Nephron progenitor cell (in vitro differentiated cells): ENCODE data around the gene NFKBIL1.
"Not testable (repeated sequence)": the region's sequence is repeated elsewhere in the genome, so short reads cannot be mapped to it uniquely, and the experiment has no call there.

Experiments
- DNase-seq: peaks from one replicate; pipeline ENCODE4 v3.0.0; 2021
- H3K27ac Mint-ChIP-seq: 2 replicates; pipeline ENCODE4 v1.8.0; 2021; ENCODE audit warnings: mild to moderate bottlenecking, moderate library complexity, mixed read lengths
- H3K27me3 Mint-ChIP-seq: 2 replicates; pipeline ENCODE4 v1.8.0; 2021; ENCODE audit warnings: mild to moderate bottlenecking, low read depth, mixed read lengths; ENCODE audit not compliant: poor library complexity
- H3K36me3 Mint-ChIP-seq: 2 replicates; pipeline ENCODE4 v1.8.0; 2021; ENCODE audit warnings: low read depth, mixed read lengths
- H3K4me1 Mint-ChIP-seq: 2 replicates; pipeline ENCODE4 v1.8.0; 2021; ENCODE audit warnings: mixed read lengths
- H3K4me3 Mint-ChIP-seq: 2 replicates; pipeline ENCODE4 v1.8.0; 2021; ENCODE audit warnings: mild to moderate bottlenecking, moderate library complexity, mixed read lengths
- H3K9me3 Mint-ChIP-seq: 2 replicates; pipeline ENCODE4 v1.8.0; 2021; ENCODE audit warnings: mild to moderate bottlenecking, moderate library complexity, mixed read lengths
- CTCF ChIP-seq: fragments of 200-600 bp; sonication (generic); IDR thresholded peaks from 2 replicates; pipeline ENCODE4 v1.5.0; 2021; ENCODE audit warnings: antibody characterized with exemption

NFKBIL1 gene

GRCh38 chr6:31585491-31585890, 38.1 kb downstream of the NFKBIL1 start:
- no peak for DNase-seq
- Mint-ChIP-seq H3K27me3 (peaks cover 26% of the 10 kb centered on the region), H3K4me1 (peaks cover 53% of the 10 kb centered on the region), H3K4me3 (no peak overlapping the region), H3K27ac (no peak overlapping the region), H3K9me3 (no peaks in the 10 kb centered on the region), H3K36me3 (no peaks in the 10 kb centered on the region)
- TF ChIP-seq CTCF = peak; percentile 33

- H3K4me1 Mint-ChIP-seq = peaks cover 47% of the 10 kb centered on the region
- H3K27ac Mint-ChIP-seq = no peak within 1 kb of the TSS
- H3K36me3 Mint-ChIP-seq = no peaks in the 10 kb centered on the region
- no peaks in the 10 kb centered on the region for H3K9me3 Mint-ChIP-seq
- no peak within 1 kb of the TSS for H3K4me3 Mint-ChIP-seq
- no peak for TF ChIP-seq CTCF
- peaks cover 26% of the 10 kb centered on the region for H3K27me3 Mint-ChIP-seq
- DNase-seq = no peak
These were observed 38.6 kb downstream of the NFKBIL1 start, which contains the start of gene LST1 for GRCh38 chr6:31586008-31586407. Gene LST1 (plus strand): TSS chr6:31586277. CDS start chr6:31587300, 1,023 bp downstream.

- Mint-ChIP-seq H3K36me3 (no peaks in the 10 kb centered on the region), H3K27me3 (peaks cover 20% of the 10 kb centered on the region), H3K4me1 (peaks cover 40% of the 10 kb centered on the region), H3K4me3 (no peak overlapping the region), H3K9me3 (no peaks in the 10 kb centered on the region), H3K27ac (no peak overlapping the region)
- no peak for TF ChIP-seq CTCF
- DNase-seq = no peak
These were observed 39.3 kb downstream of the NFKBIL1 start for GRCh38 chr6:31586599-31587281.

- no peaks in the 10 kb centered on the region for H3K36me3 Mint-ChIP-seq
- no peak overlapping the region for H3K27ac Mint-ChIP-seq
- H3K9me3 Mint-ChIP-seq = no peaks in the 10 kb centered on the region
- H3K4me3 Mint-ChIP-seq = no peak overlapping the region
- peaks cover 32% of the 10 kb centered on the region for H3K4me1 Mint-ChIP-seq
- no peak for DNase-seq
- TF ChIP-seq CTCF = no peak
- H3K27me3 Mint-ChIP-seq = peaks cover 7% of the 10 kb centered on the region
These were observed 40.7 kb downstream of the NFKBIL1 start for GRCh38 chr6:31587791-31588777.

GRCh38 chr6:31588871-31589650, 41.7 kb downstream of the NFKBIL1 start:
- H3K4me3 Mint-ChIP-seq = no peak overlapping the region
- H3K4me1 Mint-ChIP-seq = peaks cover 32% of the 10 kb centered on the region
- peaks cover 5% of the 10 kb centered on the region for H3K27me3 Mint-ChIP-seq
- no peak for TF ChIP-seq CTCF
- no peak for DNase-seq
- peak overlapping the region; percentile 14 for H3K27ac Mint-ChIP-seq
- H3K9me3 Mint-ChIP-seq = no peaks in the 10 kb centered on the region
- no peaks in the 10 kb centered on the region for H3K36me3 Mint-ChIP-seq

GRCh38 chr6:31590691-31591090, 43.3 kb downstream of the NFKBIL1 start:
- peaks cover 30% of the 10 kb centered on the region for H3K4me1 Mint-ChIP-seq
- H3K36me3 Mint-ChIP-seq, H3K9me3 Mint-ChIP-seq, H3K4me3 Mint-ChIP-seq, H3K27ac Mint-ChIP-seq, DNase-seq, H3K27me3 Mint-ChIP-seq: not testable (repeated sequence)
